Measurements from ENCODE around the gene SPEF1.
"Not testable (repeated sequence)": the region's sequence is repeated elsewhere in the genome, so short reads cannot be mapped to it uniquely, and the experiment has no call there.

The SPEF1 gene

GRCh38 chr20:3781153-3781910 lies at the start of gene SPEF1:
Gene SPEF1 (minus strand): TSS chr20:3781448. CDS start chr20:3781287, 161 bp downstream.
- peak within 1 kb of the TSS; percentile 50 for H3K4me3 ChIP-seq (ENCODE audit: low read depth, low read length)

GRCh38 chr20:3829891-3830290 lies 48.6 kb upstream of the SPEF1 start:
- not testable (repeated sequence) for DNase-seq (ENCODE audit: low read depth); H3K4me3 ChIP-seq (ENCODE audit: low read depth, low read length)

More at GRCh38 chr20:3781153-3781910, at the start of gene SPEF1:
- peak; percentile 72 for DNase-seq (ENCODE audit: low read depth)

GRCh38 chr20:3828798-3829197 lies 47.5 kb upstream of the SPEF1 start:
- DNase-seq (ENCODE audit: low read depth): no peak
- H3K4me3 ChIP-seq (ENCODE audit: low read depth, low read length): no peak overlapping the region

- DNase-seq (ENCODE audit: low read depth): no peak
- H3K4me3 ChIP-seq (ENCODE audit: low read depth, low read length): no peak overlapping the region
These were observed 45.2 kb upstream of the SPEF1 start for GRCh38 chr20:3826420-3826819.

- no peak for DNase-seq (ENCODE audit: low read depth)
- no peak overlapping the region for H3K4me3 ChIP-seq (ENCODE audit: low read depth, low read length)
These were observed 44.3 kb upstream of the SPEF1 start for GRCh38 chr20:3825526-3825925.

- H3K4me3 ChIP-seq (ENCODE audit: low read depth, low read length): no peak overlapping the region
- DNase-seq (ENCODE audit: low read depth): no peak
These were observed 42.6 kb upstream of the SPEF1 start for GRCh38 chr20:3823881-3824280.

- no peak overlapping the region for H3K4me3 ChIP-seq (ENCODE audit: low read depth, low read length)
- DNase-seq (ENCODE audit: low read depth): no peak
These were observed 40.7 kb upstream of the SPEF1 start for GRCh38 chr20:3821996-3822395.

- H3K4me3 ChIP-seq (ENCODE audit: low read depth, low read length): peak overlapping the region; percentile 78
- no peak for DNase-seq (ENCODE audit: low read depth)
These were observed 39.9 kb upstream of the SPEF1 start for GRCh38 chr20:3820901-3821727.

- peak within 1 kb of the TSS; percentile 78 for H3K4me3 ChIP-seq (ENCODE audit: low read depth, low read length)
- DNase-seq (ENCODE audit: low read depth): peak; percentile 85
These were observed 39.0 kb upstream of the SPEF1 start, which contains the start of gene AP5S1 for GRCh38 chr20:3820048-3820900. Gene AP5S1 (plus strand): TSS chr20:3820547. CDS start chr20:3822118, 1,571 bp downstream.

- no peak for DNase-seq (ENCODE audit: low read depth)
- peak overlapping the region; percentile 78 for H3K4me3 ChIP-seq (ENCODE audit: low read depth, low read length)
These were observed 38.3 kb upstream of the SPEF1 start for GRCh38 chr20:3819411-3820047.

GRCh38 chr20:3818155-3819151 lies 37.2 kb upstream of the SPEF1 start:
- DNase-seq (ENCODE audit: low read depth): peak; percentile 44
- no peak overlapping the region for H3K4me3 ChIP-seq (ENCODE audit: low read depth, low read length)

GRCh38 chr20:3815703-3816315 lies 34.6 kb upstream of the SPEF1 start:
- no peak overlapping the region for H3K4me3 ChIP-seq (ENCODE audit: low read depth, low read length)
- DNase-seq (ENCODE audit: low read depth): no peak

- no peak for DNase-seq (ENCODE audit: low read depth)
- H3K4me3 ChIP-seq (ENCODE audit: low read depth, low read length): no peak overlapping the region
These were observed 33.8 kb upstream of the SPEF1 start for GRCh38 chr20:3814928-3815495.

GRCh38 chr20:3813848-3814581 lies 32.8 kb upstream of the SPEF1 start:
- DNase-seq (ENCODE audit: low read depth): no peak
- no peak overlapping the region for H3K4me3 ChIP-seq (ENCODE audit: low read depth, low read length)

GRCh38 chr20:3812975-3813847 lies 32.0 kb upstream of the SPEF1 start:
- no peak for DNase-seq (ENCODE audit: low read depth)
- H3K4me3 ChIP-seq (ENCODE audit: low read depth, low read length): no peak overlapping the region

- H3K4me3 ChIP-seq (ENCODE audit: low read depth, low read length): no peak overlapping the region
- DNase-seq (ENCODE audit: low read depth): no peak
These were observed 31.0 kb upstream of the SPEF1 start for GRCh38 chr20:3812259-3812681.

Data from skeletal muscle cell (primary cell).